ENCODE measurements around the gene TNK1. TPM values are rescaled to one million over a fixed set of nuclear protein-coding genes. Genes with fewer than 3 reads are reported as not detected.
"Not testable (repeated sequence)": the region's sequence is repeated elsewhere in the genome, so short reads cannot be mapped to it uniquely, and the experiment has no call there.

The TNK1 gene
- total RNA-seq, 2 donors from 2014 or later: 0.36 TPM; not detected in 1

DNA sequence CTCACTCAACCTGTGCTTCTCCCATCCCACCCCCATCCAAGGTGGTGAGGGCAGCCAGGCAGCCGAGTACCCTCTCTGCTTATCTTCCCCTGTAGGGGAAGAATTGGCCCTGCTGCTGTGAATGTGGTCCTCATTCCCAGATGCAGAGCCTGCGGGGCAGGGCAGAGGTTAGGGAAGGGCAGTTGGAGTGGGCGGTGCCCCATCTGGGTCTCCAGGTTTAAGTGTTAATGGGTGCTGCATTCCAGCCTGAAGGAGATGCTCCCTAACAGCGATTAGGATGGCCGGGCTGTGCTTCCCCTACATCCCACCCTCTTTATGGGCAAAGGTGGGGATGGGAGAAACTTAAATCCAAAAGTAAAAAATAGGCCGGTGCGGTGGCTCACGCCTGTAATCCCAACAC, 13.8 kb upstream of the TNK1 start:
- no peak overlapping the region for H3K27ac Mint-ChIP-seq
- no peak overlapping the region for H3K4me3 Mint-ChIP-seq
- no peaks in the 10 kb centered on the region for H3K9me3 Mint-ChIP-seq
- no peaks in the 10 kb centered on the region for H3K27me3 Mint-ChIP-seq
- ATAC-seq (peak in 1 of 2 donors; percentile 28), DNase-seq (ENCODE audit: low spot score) (no peak)
- no peaks in the 10 kb centered on the region for H3K4me1 Mint-ChIP-seq (ENCODE audit: low read depth in 2 of 2)
- no peaks in the 10 kb centered on the region for H3K36me3 Mint-ChIP-seq

DNA sequence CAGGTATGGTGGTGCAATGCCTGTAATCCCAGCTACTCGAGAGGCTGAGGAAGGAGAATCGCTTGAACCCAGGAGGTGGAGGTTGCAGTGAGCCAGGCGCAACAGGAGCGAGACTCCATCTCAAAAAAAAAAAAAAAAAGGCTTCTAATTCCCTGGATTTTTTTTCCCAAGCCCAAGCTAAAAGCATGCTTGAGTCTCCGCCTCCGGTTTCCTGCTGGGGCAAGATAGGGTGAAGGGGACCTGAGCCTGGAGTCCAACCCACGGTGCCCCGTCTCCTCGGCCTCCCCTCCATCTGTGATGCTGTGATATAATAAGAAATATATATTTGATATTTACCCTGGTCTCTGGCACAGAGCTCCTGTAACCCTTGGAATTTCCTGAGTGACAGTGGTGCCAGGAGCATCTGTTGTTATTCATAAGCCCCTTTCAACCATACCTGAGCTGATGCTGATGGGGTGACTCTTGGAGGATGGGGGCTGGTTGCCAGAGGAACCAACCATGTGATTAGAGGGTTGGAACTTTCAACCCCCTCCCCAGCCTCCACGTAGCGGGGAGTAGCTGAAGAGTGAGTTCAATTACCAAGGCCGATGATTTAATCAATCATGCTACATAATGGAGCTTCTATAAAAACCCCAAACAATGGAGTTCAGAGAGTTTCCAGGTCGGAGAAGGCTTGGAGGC, 12.8 kb upstream of the TNK1 start:
- Mint-ChIP-seq H3K4me3 (no peak overlapping the region), H3K27ac (no peak overlapping the region), H3K4me1 (ENCODE audit: low read depth in 2 of 2) (no peaks in the 10 kb centered on the region), H3K27me3 (no peaks in the 10 kb centered on the region), H3K36me3 (no peaks in the 10 kb centered on the region), H3K9me3 (no peaks in the 10 kb centered on the region)
- no peak for DNase-seq (ENCODE audit: low spot score)
- no peak for ATAC-seq

DNA sequence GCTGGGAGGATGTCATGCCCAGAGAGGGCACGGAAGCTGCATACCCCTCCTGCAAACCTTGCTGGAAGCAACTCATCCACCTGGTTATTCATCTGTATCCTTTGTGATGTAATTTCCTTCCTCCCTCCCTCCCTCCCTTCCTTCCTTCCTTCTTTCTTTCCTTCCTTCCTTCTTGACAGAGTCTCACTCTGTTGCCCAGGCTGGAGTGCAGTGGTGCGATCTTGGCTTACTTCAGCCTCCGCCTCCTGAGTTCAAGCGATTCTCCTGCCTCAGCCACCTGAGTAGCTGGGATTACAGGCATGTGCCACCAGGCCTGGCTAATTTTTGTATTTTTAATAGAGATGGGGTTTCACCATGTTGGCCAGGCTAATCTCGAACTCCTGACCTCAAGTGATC, 12.3 kb upstream of the TNK1 start:
- DNase-seq (ENCODE audit: low spot score): not testable (repeated sequence)

DNA sequence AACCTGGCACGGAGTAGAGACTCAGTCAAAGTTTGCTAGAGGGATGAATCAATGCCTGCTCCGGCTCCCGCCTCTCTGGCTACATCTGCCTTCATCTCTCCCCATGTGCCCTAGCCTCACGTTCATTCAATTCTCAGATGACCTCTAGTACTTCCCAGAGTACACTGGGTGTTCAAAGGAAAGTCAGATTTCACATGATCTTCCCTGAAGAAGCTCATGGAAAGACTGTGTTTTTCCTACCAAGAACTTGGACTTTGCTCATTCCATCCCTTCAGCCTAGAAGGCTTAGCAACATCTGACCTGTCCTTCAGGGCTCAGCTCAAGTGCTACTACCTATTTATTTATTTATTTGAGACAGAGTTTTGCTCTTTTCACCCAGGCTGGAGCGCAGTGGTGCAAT, 11.1 kb upstream of the TNK1 start:
- H3K9me3 Mint-ChIP-seq: no peaks in the 10 kb centered on the region
- no peak for ATAC-seq
- no peaks in the 10 kb centered on the region for H3K27me3 Mint-ChIP-seq
- no peak for DNase-seq (ENCODE audit: low spot score)
- H3K4me1 Mint-ChIP-seq (ENCODE audit: low read depth in 2 of 2): no peaks in the 10 kb centered on the region
- H3K4me3 Mint-ChIP-seq: no peak overlapping the region
- H3K27ac Mint-ChIP-seq: no peak overlapping the region
- H3K36me3 Mint-ChIP-seq: no peaks in the 10 kb centered on the region

More for the DNA sequence above, 12.3 kb upstream of the TNK1 start:
- H3K36me3 Mint-ChIP-seq; ATAC-seq; H3K4me3 Mint-ChIP-seq; H3K9me3 Mint-ChIP-seq; H3K4me1 Mint-ChIP-seq (ENCODE audit: low read depth in 2 of 2); H3K27ac Mint-ChIP-seq; H3K27me3 Mint-ChIP-seq: not testable (repeated sequence)

DNA sequence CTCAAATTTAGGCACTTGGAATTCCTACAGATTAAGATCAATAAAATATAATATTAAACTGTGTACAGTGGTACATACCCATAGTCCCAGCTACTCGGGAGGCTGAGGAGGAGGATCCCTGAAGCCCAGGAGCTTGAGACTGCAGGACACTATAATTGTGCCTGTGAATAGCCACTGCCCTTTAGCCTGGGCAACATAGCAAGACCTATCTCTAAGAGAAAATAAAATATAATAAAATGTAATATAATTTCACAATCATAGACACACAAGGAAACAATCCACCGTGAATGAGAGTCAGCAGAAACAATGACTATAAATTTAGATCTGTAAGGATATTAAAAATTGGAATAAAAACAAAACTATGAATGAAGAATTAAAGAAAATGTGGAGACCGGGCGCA, 10.0 kb upstream of the TNK1 start:
- Mint-ChIP-seq H3K9me3 (no peaks in the 10 kb centered on the region), H3K4me3 (no peak overlapping the region), H3K27ac (no peak overlapping the region), H3K36me3 (no peaks in the 10 kb centered on the region), H3K4me1 (ENCODE audit: low read depth in 2 of 2) (no peaks in the 10 kb centered on the region), H3K27me3 (no peaks in the 10 kb centered on the region)
- ATAC-seq (no peak), DNase-seq (ENCODE audit: low spot score) (no peak)

DNA sequence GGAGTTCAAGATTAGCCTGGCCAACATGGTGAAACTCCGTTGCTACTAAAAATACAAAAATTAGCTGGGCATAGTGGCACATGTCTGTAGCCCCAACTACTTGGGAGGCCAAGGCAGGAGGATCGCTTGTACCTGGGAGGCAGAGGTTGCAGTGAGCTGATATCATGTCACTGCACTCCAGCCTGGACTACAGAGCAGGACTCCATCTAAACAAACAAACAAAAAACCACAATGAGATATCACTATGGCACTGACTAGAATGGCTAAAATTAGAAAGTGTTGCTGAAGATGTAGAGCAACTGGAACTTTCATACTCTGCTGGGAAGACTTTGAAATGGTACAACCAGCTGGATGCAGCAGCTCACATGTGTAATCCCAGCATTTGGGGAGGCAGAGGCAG, 6.5 kb upstream of the TNK1 start:
- DNase-seq (ENCODE audit: low spot score) (no peak), ATAC-seq (no peak)
- Mint-ChIP-seq H3K27ac (no peak overlapping the region), H3K4me1 (ENCODE audit: low read depth in 2 of 2) (no peaks in the 10 kb centered on the region), H3K4me3 (no peak overlapping the region), H3K36me3 (peaks cover 5% of the 10 kb centered on the region), H3K27me3 (peaks cover 9 to 15% of the 10 kb centered on the region in 2 donors), H3K9me3 (peaks cover 3% of the 10 kb centered on the region)

DNA sequence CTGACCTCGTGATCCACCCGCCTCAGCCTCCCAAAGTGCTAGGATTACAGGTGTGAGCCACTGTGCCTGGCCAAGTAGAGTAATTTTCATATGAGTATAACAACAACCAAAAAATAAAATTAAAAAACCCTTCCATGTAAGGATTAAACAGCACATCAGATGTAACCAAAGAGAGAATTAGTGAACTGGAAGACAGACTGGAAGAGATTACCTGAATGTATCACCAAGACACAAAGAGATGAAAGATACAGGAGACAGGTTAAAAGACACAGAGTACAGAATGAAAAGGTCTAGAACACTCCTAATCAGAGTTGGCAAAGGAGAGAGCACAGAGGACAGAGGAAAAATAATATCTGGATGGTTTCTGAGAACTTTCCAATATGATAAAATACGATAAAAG, 1.8 kb upstream of the TNK1 start:
- Mint-ChIP-seq H3K27ac (no peak overlapping the region), H3K4me3 (no peak overlapping the region), H3K4me1 (ENCODE audit: low read depth in 2 of 2) (peaks cover 0 to 5% of the 10 kb centered on the region in 2 donors), H3K9me3 (peaks cover 3% of the 10 kb centered on the region), H3K27me3 (peaks cover 32 to 39% of the 10 kb centered on the region in 2 donors), H3K36me3 (peaks cover 6% of the 10 kb centered on the region)
- ATAC-seq: no peak
- DNase-seq (ENCODE audit: low spot score): no peak

DNA sequence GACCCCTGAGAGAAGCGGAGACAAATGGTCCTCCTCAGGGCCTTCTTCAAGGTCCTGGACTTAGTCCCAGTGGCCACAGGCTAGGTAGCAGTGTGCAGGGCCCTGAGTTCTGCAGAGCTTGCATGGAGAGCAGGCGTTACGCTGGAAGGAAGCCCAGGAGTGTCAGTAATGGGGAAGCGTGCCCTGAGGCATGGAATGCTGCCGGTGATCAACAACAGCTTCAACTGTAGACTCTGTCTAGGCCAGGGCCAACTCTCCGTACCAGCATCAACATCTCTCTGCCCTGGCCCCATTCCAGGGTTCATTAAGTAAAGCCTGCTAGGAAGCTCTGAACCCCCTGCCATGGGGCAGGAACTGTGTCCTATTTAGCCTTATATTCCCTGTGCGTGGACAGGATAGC, 568 bp upstream of the TNK1 start:
- ATAC-seq: no peak
- peaks cover 32 to 39% of the 10 kb centered on the region in 2 donors for H3K27me3 Mint-ChIP-seq
- H3K4me1 Mint-ChIP-seq (ENCODE audit: low read depth in 2 of 2): peaks cover 0 to 5% of the 10 kb centered on the region in 2 donors
- H3K27ac Mint-ChIP-seq: no peak overlapping the region
- peaks cover 6% of the 10 kb centered on the region for H3K36me3 Mint-ChIP-seq
- no peak overlapping the region for H3K4me3 Mint-ChIP-seq
- peaks cover 3% of the 10 kb centered on the region for H3K9me3 Mint-ChIP-seq
- DNase-seq (ENCODE audit: low spot score): no peak

DNA sequence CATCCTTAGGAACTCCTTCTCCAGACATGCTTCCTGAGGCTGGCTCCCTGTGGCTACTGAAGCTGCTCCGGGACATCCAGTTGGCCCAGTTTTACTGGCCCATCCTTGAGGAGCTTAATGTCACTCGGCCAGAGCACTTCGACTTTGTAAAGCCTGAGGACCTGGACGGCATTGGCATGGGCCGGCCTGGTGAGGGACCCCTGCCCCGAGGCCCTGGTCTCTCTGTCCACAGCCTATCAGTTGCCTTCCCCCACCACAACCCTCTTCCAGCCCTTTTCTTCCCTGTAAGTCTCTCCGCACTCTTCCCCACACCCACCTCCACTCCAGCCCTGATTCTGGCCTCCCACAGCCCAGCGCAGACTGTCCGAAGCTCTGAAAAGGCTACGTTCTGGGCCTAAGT, 2.0 kb downstream of the TNK1 start:
- Mint-ChIP-seq H3K27me3 (peaks cover 28 to 30% of the 10 kb centered on the region in 2 donors), H3K4me3 (no peak overlapping the region), H3K9me3 (peaks cover 3% of the 10 kb centered on the region), H3K4me1 (ENCODE audit: low read depth in 2 of 2) (peaks cover 0 to 5% of the 10 kb centered on the region in 2 donors), H3K36me3 (peaks cover 6% of the 10 kb centered on the region), H3K27ac (no peak overlapping the region)
- DNase-seq (ENCODE audit: low spot score) (no peak), ATAC-seq (no peak)

DNA sequence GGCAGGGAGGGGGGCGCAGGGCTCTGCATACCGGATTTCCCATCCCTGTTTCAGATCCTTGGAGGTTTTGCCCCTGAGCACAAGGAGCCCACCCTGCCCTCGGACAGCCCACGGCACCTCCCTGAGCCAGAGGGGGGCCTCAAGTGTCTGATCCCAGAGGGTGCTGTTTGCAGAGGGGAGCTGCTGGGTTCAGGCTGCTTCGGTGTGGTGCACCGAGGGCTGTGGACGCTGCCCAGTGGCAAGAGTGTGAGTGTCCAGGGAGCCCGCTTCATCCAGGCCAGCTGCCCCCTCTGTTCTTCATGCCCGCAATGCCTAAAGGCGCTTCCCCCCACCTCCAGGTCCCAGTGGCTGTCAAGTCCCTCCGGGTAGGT, 2.5 kb downstream of the TNK1 start:
- Mint-ChIP-seq H3K9me3 (peaks cover 3% of the 10 kb centered on the region), H3K36me3 (peaks cover 6% of the 10 kb centered on the region), H3K4me3 (no peak overlapping the region), H3K27me3 (peaks cover 28 to 30% of the 10 kb centered on the region in 2 donors), H3K27ac (no peak overlapping the region), H3K4me1 (ENCODE audit: low read depth in 2 of 2) (peaks cover 0 to 5% of the 10 kb centered on the region in 2 donors)
- DNase-seq (ENCODE audit: low spot score): no peak
- ATAC-seq: no peak

DNA sequence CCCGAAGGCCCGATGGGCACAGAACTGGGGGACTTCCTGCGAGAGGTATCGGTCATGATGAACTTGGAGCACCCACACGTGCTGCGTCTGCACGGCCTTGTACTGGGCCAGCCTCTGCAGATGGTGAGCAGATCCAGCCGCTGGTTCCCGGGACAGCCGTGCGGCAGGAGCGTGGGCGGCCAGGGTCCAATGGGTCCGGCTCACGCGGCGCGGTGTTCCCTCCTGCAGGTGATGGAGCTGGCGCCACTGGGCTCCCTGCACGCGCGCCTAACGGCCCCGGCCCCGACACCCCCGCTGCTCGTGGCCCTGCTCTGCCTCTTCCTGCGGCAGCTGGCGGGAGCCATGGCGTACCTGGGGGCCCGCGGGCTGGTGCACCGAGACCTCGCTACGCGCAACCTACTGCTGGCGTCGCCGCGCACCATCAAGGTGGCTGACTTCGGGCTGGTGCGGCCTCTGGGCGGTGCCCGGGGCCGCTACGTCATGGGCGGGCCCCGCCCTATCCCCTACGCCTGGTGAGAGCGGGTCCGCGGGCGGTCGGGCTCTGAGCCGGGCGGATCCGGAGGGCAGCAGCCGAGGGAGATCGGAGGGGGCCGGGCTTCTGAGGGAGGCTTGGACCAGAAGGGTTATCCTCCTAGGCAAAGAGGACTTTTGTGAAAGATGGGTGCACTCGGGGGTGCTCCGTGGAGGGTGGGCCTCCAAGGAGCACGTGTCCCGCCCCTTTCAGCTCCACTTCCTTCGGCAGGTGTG, 3.0 kb downstream of the TNK1 start:
- peaks cover 3% of the 10 kb centered on the region for H3K9me3 Mint-ChIP-seq
- ATAC-seq (peak; percentile 94 to 95), DNase-seq (ENCODE audit: low spot score) (no peak)
- no peak overlapping the region for H3K27ac Mint-ChIP-seq
- peak overlapping the region; percentile 22 for H3K4me3 Mint-ChIP-seq
- peaks cover 28% of the 10 kb centered on the region in 2 donors for H3K27me3 Mint-ChIP-seq
- H3K36me3 Mint-ChIP-seq: peaks cover 6% of the 10 kb centered on the region
- H3K4me1 Mint-ChIP-seq (ENCODE audit: low read depth in 2 of 2): peaks cover 0 to 5% of the 10 kb centered on the region in 2 donors

DNA sequence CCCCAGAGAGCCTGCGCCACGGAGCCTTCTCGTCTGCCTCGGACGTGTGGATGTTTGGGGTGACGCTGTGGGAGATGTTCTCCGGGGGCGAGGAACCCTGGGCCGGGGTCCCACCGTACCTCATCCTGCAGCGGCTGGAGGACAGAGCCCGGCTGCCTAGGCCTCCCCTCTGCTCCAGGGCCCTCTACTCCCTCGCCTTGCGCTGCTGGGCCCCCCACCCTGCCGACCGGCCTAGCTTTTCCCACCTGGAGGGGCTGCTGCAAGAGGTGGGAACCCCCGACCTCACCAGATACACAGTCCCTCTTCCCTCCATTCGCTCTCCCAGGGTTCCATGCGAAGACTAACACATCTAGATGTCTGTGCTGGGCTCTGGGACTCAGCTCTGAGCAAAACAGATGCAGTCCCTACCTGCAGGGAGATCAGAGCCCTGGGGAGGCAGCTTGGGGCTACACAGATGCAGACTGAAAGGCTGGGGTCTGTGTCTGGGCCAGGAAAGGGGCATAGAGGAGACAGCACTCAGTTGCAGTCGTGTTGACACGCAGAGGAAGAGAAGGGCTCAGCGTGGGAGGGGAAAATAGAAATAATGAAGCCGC, 3.7 kb downstream of the TNK1 start:
- no peak overlapping the region for H3K27ac Mint-ChIP-seq
- ATAC-seq (no peak), DNase-seq (ENCODE audit: low spot score) (no peak)
- peak overlapping the region; percentile 22 for H3K4me3 Mint-ChIP-seq
- no peaks in the 10 kb centered on the region for H3K9me3 Mint-ChIP-seq
- no peaks in the 10 kb centered on the region for H3K36me3 Mint-ChIP-seq
- peaks cover 0 to 5% of the 10 kb centered on the region in 2 donors for H3K4me1 Mint-ChIP-seq (ENCODE audit: low read depth in 2 of 2)
- H3K27me3 Mint-ChIP-seq: peaks cover 21% of the 10 kb centered on the region in 2 donors

DNA sequence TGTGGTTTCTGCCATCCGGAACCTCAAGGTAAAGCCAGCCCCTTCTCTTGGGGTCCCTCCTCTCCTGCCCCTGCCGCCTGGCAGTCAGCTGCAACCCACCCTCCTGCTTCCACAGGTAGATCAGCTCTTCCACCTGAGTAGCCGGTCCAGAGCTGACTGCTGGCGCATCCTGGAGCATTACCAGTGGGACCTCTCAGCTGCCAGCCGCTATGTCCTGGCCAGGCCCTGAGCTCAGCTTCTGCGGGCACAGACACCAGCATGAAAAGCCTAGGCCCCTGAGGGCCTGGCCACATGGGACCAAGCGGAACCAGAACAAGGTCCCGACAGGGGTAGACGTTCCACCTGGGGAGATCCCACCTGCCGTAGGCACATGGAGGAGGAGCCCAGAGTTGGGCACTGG, 8.0 kb downstream of the TNK1 start:
- H3K9me3 Mint-ChIP-seq: no peaks in the 10 kb centered on the region
- no peaks in the 10 kb centered on the region for H3K27me3 Mint-ChIP-seq
- peaks cover 4 to 8% of the 10 kb centered on the region in 2 donors for H3K4me1 Mint-ChIP-seq (ENCODE audit: low read depth in 2 of 2)
- H3K36me3 Mint-ChIP-seq: no peaks in the 10 kb centered on the region
- ATAC-seq: no peak
- H3K4me3 Mint-ChIP-seq: no peak overlapping the region
- no peak overlapping the region for H3K27ac Mint-ChIP-seq
- DNase-seq (ENCODE audit: low spot score): no peak
